HepG2 (cell line): Measurements from ENCODE around the gene TOMM22. TPM values are rescaled to one million over a fixed set of nuclear protein-coding genes. Genes with fewer than 3 reads are reported as not detected.

Source experiments
- ATF7 ChIP-seq, 2 experiments: fragments of 450-650 bp in 1 of 2; sonication (generic) in 1 of 2; formaldehyde crosslinking in 1 of 2; IDR thresholded peaks; 2 replicates each; pipeline versions ENCODE4 v1.4.0 to v1.6.1; 2016 to 2020; ENCODE audit warnings: antibody characterized with exemption in 1 of 2, mild to moderate bottlenecking in 1 of 2, missing genetic modification reagents in 1 of 2
- CSRNP2 ChIP-seq: sonication (generic); formaldehyde crosslinking; conservative IDR thresholded peaks from 2 replicates; pipeline ENCODE4 v1.8.0; 2022; ENCODE audit warnings: low read depth, missing genetic modification reagents
- HOXA9 ChIP-seq: sonication (generic); formaldehyde crosslinking; IDR thresholded peaks from 2 replicates; pipeline ENCODE4 v1.8.1; 2022; ENCODE audit warnings: missing genetic modification reagents, mild to moderate bottlenecking, moderate library complexity, borderline replicate concordance
- KDM1A ChIP-seq: IDR thresholded peaks from 2 replicates; pipeline ENCODE4 v1.6.1; 2016; ENCODE audit warnings: missing compliant biosample characterization
- MAZ ChIP-seq, 2 experiments: sonication (generic) in 1 of 2; formaldehyde crosslinking in 1 of 2; IDR thresholded peaks; 2 replicates each; pipeline versions ENCODE4 v1.5.0 to v1.6.1; 2012 to 2020; ENCODE audit warnings: low read depth in 2 of 2, mild to moderate bottlenecking in 2 of 2, borderline replicate concordance in 1 of 2, improper control_type of control experiment in 1 of 2, low read length in 1 of 2, missing genetic modification reagents in 1 of 2, moderate library complexity in 1 of 2
- PHF21A ChIP-seq: sonication (generic); formaldehyde crosslinking; IDR thresholded peaks from 2 replicates; pipeline ENCODE4 v1.5.0; 2020; ENCODE audit warnings: mild to moderate bottlenecking, missing genetic modification reagents
- PPARG ChIP-seq: conservative IDR thresholded peaks from 2 replicates; pipeline ENCODE4 v1.6.1; 2016; ENCODE audit warnings: missing biosample characterization, missing genetic modification reagents
- RARA ChIP-seq: IDR thresholded peaks from 2 replicates; pipeline ENCODE4 v1.6.1; 2016; ENCODE audit warnings: missing genetic modification reagents, missing compliant biosample characterization
- REL ChIP-seq: sonication (generic); formaldehyde crosslinking; conservative IDR thresholded peaks from 2 replicates; pipeline ENCODE4 v1.8.0; 2022; ENCODE audit warnings: mild to moderate bottlenecking, missing genetic modification reagents, moderate library complexity
- SMAD3 ChIP-seq: sonication (generic); formaldehyde crosslinking; IDR thresholded peaks from 2 replicates; pipeline ENCODE4 v1.4.0; 2020; ENCODE audit warnings: missing genetic modification reagents
- SMAD9 ChIP-seq: sonication (generic); formaldehyde crosslinking; IDR thresholded peaks from 2 replicates; pipeline ENCODE4 v1.5.1; 2020; ENCODE audit warnings: mild to moderate bottlenecking, missing genetic modification reagents
- SRY ChIP-seq: sonication (generic); formaldehyde crosslinking; IDR thresholded peaks from 2 replicates; pipeline ENCODE4 v1.8.0; 2022; ENCODE audit warnings: mild to moderate bottlenecking, missing genetic modification reagents
- YEATS4 ChIP-seq: sonication (generic); formaldehyde crosslinking; IDR thresholded peaks from 2 replicates; pipeline ENCODE4 v1.4.0; 2020; ENCODE audit warnings: missing genetic modification reagents, borderline replicate concordance
- ZNF274 ChIP-seq: sonication (generic); formaldehyde crosslinking; IDR thresholded peaks from 2 replicates; pipeline ENCODE4 v1.5.1; 2020; ENCODE audit warnings: mild to moderate bottlenecking, missing genetic modification reagents
- ZNF552 ChIP-seq: sonication (generic); formaldehyde crosslinking; IDR thresholded peaks from 2 replicates; pipeline ENCODE4 v1.9.0; 2022; ENCODE audit warnings: missing genetic modification reagents, mild to moderate bottlenecking, borderline replicate concordance
- ZNF609 ChIP-seq: sonication (generic); formaldehyde crosslinking; IDR thresholded peaks from 2 replicates; pipeline ENCODE4 v1.4.0; 2020; ENCODE audit warnings: mild to moderate bottlenecking, missing genetic modification reagents, borderline replicate concordance
- ZNF614 ChIP-seq: IDR thresholded peaks from 2 replicates; pipeline ENCODE4 v1.6.1; 2018; ENCODE audit warnings: missing biosample characterization, missing genetic modification reagents, inconsistent platforms, borderline replicate concordance
- polyA plus RNA-seq, 8 experiments: library from polyadenylated mRNA; depleted of rRNA in 3 of 8; stranded (reverse) in 7 of 8; unstranded in 1 of 8; fragments of >200 nt; fragmentation: Illumina TruSeq in 4 of 8; extraction: Trizol in 4 of 8; gene quantifications; 2 replicates each; pipeline versions ENCODE4 v1.2.1 to v1.2.3, GENCODE V29; 2011 to 2016; ENCODE audit warnings: low read depth in 4 of 8, missing spikeins in 1 of 8, mixed read lengths in 1 of 8; ENCODE audit not compliant: insufficient read depth in 1 of 8
- total RNA-seq, 5 experiments: library from RNA; depleted of rRNA; stranded (reverse); fragments of >200 nt; fragmentation: Illumina TruSeq; extraction: Trizol; gene quantifications; 2 replicates each; pipeline ENCODE4 v1.2.3, GENCODE V29; 2016; ENCODE audit warnings: low read depth in 1 of 5

Gene TOMM22
- total and polyA plus RNA-seq, 2 of the 13 experiments (the other 11 are each of a cell fraction or from before 2014, with no cell fraction given) = 46.9 to 118 TPM

GRCh38 chr22:38700789-38701628 is 19.3 kb downstream of the TOMM22 start, which contains the start of gene JOSD1 (continued):
- TF ChIP-seq ZNF609 (CRISPR knock-in tag) (no peak), ZNF274 (CRISPR knock-in tag) (peak; percentile 78), REL (CRISPR knock-in tag) (peak; percentile 92; the same call in 1 of the 2 replicates), HOXA9 (CRISPR knock-in tag) (peak; percentile 70; the same call in 1 of the 2 replicates), ZNF552 (CRISPR knock-in tag) (no peak), SMAD3 (CRISPR knock-in tag) (0 out of 2 replicates have a peak, but pooled peaks have one; percentile 46), KDM1A (no peak), SRY (CRISPR knock-in tag) (peak; percentile 95), ATF7 (IDR thresholded peaks at IDR 0.05) (peak; percentile 98), ATF7 (CRISPR knock-in tag; IDR thresholded peaks at IDR 0.05) (peak; percentile 99), CSRNP2 (CRISPR knock-in tag) (0 out of 2 replicates have a peak, but pooled peaks have one; percentile 35), ZNF614 (CRISPR knock-in tag) (peak; percentile 49; the same call in 1 of the 2 replicates), YEATS4 (CRISPR knock-in tag) (peak; percentile 91), RARA (CRISPR knock-in tag) (peak; percentile 49; the same call in 1 of the 2 replicates), SMAD9 (CRISPR knock-in tag) (no peak), PPARG (peak; percentile 37; the same call in 1 of the 2 replicates), PHF21A (CRISPR knock-in tag) (peak; percentile 71), MAZ (IDR thresholded peaks at IDR 0.05; ENCODE audit: borderline replicate concordance, low read depth, low read length) (peak; percentile 92), MAZ (CRISPR knock-in tag; IDR thresholded peaks at IDR 0.05; ENCODE audit: low read depth) (peak; percentile 96)
